Mucosa of descending colon (tissue), 3 donors: Measurements from ENCODE around the gene SRGAP2. TPM values are rescaled to one million over a fixed set of nuclear protein-coding genes. Genes with fewer than 3 reads are reported as not detected.
"Not testable (repeated sequence)": the region's sequence is repeated elsewhere in the genome, so short reads cannot be mapped to it uniquely, and the experiment has no call there.

ENCODE experiments used
- ATAC-seq: fragments of 200-7000 bp; cut with Tn5 transposase; one replicate; pipeline ENCODE4 v1.9.1; 2020; ENCODE audit warnings: mild to moderate bottlenecking, moderate library complexity
- DNase-seq, 3 donors: peaks; one replicate each; pipeline ENCODE4 v3.0.0-alpha.2; 2020
- H3K36me3 ChIP-seq: fragments of 200-600 bp; one replicate; pipeline ENCODE4 v1.8.0; 2021; ENCODE audit warnings: low read depth, mild to moderate bottlenecking
- H3K4me1 ChIP-seq: fragments of 200-600 bp; one replicate; pipeline ENCODE4 v1.8.0; 2021; ENCODE audit warnings: low read depth, mild to moderate bottlenecking
- H3K4me3 ChIP-seq: fragments of 200-600 bp; one replicate; pipeline ENCODE4 v1.8.0; 2021; ENCODE audit warnings: mild to moderate bottlenecking
- H3K9me3 ChIP-seq: fragments of 200-600 bp; one replicate; pipeline ENCODE4 v1.8.0; 2021; ENCODE audit warnings: mild to moderate bottlenecking
- intact Hi-C, 2 donors: fragments of 100-400 bp; cut with DNase I in 1 of 2; cut with micrococcal nuclease in 1 of 2; formaldehyde crosslinking; loops; one replicate each; pipeline versions ENCODE4 v1.11.0 to v1.11.1; 2022; cut with DNase I, micrococcal nuclease
- total RNA-seq, 3 donors: library from RNA; stranded (reverse); fragmentation: NEBNext Ultra II Directional in 2 of 3; extraction: Animal tissue kit (Norgen Biotek cat#: 25700) in 2 of 3; gene quantifications; one replicate each; pipeline versions ENCODE4 v1.2.1 to v1.2.4, GENCODE V29; 2021 to 2023
- donor health status: DM: no; HTN: no; CAD: no; lungs with moderate emphysema.
- donor health status: DM: no; HTN: no; CAD: no.
- donor health status: DM: no; HTN: yes; CAD: no.

Gene SRGAP2
- total RNA-seq, 3 donors from 2014 or later = 14.7 to 39.8 (median 16.8) TPM

DNA sequence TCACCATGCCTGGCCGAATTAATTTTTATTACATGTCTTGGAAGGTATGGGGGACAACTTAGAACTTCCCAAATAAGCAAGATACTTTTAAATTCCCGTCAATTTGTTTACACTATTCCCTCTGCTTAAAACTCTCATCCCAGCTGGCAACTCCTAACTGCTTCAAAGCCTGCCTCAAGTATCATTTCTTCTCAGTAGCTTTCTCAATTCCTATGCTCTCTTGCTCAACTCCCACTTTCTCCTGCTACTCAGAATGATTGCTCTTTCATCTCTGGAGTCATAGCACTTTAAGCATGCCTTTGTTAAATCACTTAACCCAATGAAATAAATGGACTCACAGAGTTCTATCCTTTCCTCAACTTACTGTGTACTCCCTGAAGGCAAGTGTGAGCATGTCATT is 19.6 kb upstream of the SRGAP2 start:
- H3K9me3 ChIP-seq, DNase-seq, H3K36me3 ChIP-seq, ATAC-seq, H3K4me3 ChIP-seq, H3K4me1 ChIP-seq, intact Hi-C loops: not testable (repeated sequence)

DNA sequence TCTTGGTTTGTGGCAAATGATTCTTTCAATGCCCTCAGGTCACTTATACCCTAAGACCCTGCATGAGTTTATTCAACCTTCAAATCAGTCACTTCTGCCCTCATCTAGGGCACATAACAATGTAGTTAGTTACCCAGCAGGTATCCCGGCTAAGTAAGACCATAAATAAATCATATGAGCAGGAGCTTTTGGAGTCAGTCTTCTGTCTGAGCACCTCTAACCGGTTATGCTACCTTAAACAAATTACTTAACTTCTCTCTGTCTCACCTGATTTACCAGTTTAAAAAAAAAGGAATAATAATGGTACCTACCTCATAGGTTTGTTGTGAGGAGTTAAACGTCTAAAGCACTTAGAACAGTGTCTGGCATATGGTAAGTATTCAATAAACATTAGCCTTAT is 17.6 kb upstream of the SRGAP2 start:
- intact Hi-C loops, ATAC-seq: not testable (repeated sequence)

DNA sequence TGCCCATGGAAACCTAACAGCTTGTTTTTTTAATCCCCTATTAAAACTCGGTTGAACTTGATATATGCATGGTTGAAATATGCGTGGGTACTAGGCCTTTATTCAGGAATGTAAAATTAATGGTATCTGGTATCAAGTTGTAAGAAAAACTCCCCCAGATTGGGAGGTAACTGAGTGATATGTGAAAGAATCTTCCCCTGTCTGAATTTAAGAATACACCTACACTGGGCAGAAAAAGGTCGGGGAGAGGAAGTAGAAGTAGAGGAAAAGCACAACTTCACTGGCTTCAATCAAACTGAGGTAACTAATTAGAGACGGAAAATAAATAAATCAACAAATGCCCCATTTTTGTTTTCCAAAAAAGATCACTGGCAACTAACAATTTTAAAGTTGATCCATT is 16.5 kb upstream of the SRGAP2 start:
- ATAC-seq, intact Hi-C loops: not testable (repeated sequence)

More for the DNA sequence above, 17.6 kb upstream of the SRGAP2 start:
- not testable (repeated sequence) for H3K4me3 ChIP-seq, H3K36me3 ChIP-seq, H3K9me3 ChIP-seq, H3K4me1 ChIP-seq, DNase-seq

DNA sequence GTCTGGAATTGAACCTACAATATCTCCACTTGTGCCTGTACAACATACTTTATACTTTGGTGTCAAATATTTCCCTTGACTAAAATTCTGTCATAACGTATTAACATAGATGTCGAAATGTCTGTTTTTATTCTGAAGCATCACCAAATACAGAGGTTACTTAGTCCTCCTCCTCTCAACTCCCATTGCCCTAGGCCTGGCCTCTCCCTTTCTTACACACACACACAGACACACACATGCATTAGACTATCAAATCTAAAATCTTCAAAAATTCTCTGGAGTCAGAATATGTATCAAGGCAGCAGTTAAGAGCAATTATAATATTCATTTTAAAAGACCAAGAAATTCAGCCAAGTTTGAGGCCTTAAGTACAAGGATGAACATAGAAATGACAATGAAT is 8.2 kb upstream of the SRGAP2 start:
- DNase-seq, H3K36me3 ChIP-seq, intact Hi-C loops, H3K9me3 ChIP-seq, H3K4me1 ChIP-seq, ATAC-seq, H3K4me3 ChIP-seq: not testable (repeated sequence)

More for the DNA sequence above, 16.5 kb upstream of the SRGAP2 start:
- DNase-seq, H3K4me3 ChIP-seq, H3K4me1 ChIP-seq, H3K36me3 ChIP-seq, H3K9me3 ChIP-seq: not testable (repeated sequence)

DNA sequence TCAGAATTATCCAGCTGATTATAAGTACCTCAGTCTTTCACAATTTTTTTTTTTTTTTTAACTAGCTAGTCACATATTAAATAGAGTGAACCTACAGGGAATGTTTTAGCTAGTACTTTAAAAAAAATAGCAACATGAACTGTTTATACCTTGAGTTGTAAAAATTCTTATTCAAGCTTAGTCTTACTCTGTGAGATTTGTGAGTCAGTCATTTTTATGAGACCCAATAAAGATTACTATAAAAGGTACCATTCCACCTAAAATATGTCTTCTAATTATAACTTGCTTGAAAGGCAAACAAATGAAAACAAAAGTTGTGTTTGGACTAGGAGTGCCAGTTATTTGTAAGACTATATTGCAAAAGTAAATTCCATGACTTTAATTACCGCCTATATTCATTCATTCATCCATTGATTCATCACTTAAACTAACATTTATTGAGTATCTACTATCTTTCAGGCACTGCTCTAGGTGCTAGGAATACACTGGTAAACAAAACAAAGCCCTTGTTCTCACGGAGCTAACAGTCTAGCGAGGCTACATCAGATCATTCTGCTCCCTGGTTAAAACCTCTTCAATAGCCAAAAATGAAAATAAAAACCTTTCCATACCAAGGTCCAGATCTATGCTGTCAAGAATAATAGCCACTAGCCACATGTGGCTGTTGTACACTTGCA is 6.5 kb upstream of the SRGAP2 start:
- peak; percentile 89 for ATAC-seq
- DNase-seq, H3K9me3 ChIP-seq, H3K4me3 ChIP-seq, intact Hi-C loops, H3K4me1 ChIP-seq, H3K36me3 ChIP-seq: not testable (repeated sequence)

DNA sequence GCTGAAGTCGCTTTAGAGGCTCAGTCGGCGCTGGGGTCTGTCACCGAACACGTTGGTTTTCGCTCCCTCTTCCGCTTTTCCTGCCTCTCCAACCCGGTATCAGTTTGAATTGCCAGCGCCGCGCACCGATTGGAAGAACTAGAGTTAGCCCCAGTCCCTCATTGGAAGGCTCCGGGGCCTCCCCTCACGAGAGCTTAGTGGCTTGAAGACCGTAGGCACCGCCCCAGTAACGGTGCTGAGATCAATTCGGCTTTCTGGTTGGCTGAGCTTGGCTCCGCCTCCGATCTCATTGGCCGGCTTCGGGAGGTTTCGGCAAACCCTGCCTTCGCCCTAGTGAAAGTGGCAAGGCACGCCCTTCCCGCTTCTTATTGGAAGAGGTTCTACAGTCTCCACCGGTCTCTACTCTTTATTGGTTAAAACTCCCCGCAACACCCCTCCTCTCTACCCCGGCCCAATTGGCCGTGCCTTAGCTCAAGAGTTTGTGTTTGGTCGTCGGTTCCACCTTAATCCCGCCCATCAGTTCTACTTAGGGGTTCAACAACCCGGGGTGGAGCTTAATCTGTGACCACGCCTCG is 465 bp upstream of the SRGAP2 start, which contains the start of gene FAM72A:
Gene FAM72A, minus strand, starts transcription at position 51 of the 575 bp plus-strand sequence. CDS start 814 bp downstream, outside the sequence.
- H3K36me3 ChIP-seq, H3K4me1 ChIP-seq, intact Hi-C loops, H3K9me3 ChIP-seq: not testable (repeated sequence)
- peak; percentile 87 for ATAC-seq
- peak; percentile 96 to 98 (median 98) for DNase-seq
- H3K4me3 ChIP-seq = peak within 1 kb of the TSS; percentile 28

DNA sequence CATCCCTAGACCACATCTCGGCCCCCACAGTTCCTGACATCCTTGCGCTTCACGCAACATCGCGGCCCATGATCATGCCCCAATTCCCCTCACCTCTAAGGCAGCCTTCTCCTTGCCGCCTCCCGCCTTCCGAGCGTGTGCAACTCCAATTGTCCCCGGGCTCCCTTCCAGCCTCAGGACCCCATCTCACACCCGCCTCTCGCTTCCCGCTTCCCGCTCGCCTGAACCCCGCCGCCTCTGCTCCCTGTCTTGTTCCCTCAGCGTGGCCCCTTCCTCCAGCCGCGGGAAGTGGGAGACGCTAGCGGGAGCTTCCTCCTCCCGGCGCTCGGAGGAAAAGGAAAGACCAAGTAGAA is 794 bp downstream of the SRGAP2 start:
- H3K36me3 ChIP-seq = not testable (repeated sequence)

DNA sequence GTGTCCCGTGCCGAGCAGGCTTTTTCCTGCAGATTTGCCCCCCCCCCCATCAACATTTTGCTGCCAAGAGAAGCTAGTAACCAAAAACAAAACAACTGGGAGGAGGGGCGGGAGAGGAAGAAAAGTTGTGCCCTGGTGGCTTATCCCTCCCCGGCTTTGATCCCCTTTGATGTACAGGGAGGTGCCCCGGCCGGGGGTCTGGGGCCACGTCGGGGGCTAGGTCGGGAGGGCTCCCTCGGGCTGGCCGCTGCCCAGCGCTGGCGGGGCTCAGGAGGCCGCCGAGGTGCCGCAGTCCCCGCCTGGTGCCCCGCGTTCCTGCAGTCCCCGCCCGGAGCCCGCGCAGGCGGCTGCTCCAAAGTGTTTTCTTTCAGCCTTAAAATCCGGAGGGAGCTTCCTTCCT is 1.5 kb downstream of the SRGAP2 start:
- peak in 1 of 3 donors; percentile 32 for DNase-seq
- ATAC-seq, H3K9me3 ChIP-seq, H3K36me3 ChIP-seq, H3K4me1 ChIP-seq, intact Hi-C loops, H3K4me3 ChIP-seq: not testable (repeated sequence)

More for the DNA sequence above, 794 bp downstream of the SRGAP2 start:
- DNase-seq = peak in 2 of 3 donors; percentile 7 to 23
- H3K4me1 ChIP-seq, intact Hi-C loops, ATAC-seq, H3K9me3 ChIP-seq, H3K4me3 ChIP-seq: not testable (repeated sequence)

DNA sequence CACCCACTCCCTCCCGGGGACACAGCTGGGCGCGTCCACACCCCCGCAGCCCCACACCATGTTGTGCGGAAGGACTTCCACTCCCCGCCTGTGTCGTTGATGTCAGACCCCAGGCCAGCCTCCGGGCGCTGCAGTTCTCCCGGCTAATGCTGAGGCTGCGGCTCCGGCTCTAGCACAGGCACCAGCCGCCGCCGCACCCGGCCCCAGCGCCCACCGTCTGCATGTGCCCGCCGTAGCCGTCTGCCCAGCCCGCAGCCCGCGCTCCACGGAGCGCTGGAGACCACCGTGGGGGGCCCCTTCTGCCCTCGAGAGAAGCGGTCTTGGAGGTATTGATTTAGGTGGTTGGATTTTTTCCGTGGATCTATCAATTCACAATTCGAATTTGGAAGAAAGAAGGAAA is 2.2 kb downstream of the SRGAP2 start:
- H3K4me3 ChIP-seq, H3K4me1 ChIP-seq, H3K36me3 ChIP-seq, intact Hi-C loops, ATAC-seq, H3K9me3 ChIP-seq: not testable (repeated sequence)
- DNase-seq = peak in 1 of 3 donors; percentile 32

DNA sequence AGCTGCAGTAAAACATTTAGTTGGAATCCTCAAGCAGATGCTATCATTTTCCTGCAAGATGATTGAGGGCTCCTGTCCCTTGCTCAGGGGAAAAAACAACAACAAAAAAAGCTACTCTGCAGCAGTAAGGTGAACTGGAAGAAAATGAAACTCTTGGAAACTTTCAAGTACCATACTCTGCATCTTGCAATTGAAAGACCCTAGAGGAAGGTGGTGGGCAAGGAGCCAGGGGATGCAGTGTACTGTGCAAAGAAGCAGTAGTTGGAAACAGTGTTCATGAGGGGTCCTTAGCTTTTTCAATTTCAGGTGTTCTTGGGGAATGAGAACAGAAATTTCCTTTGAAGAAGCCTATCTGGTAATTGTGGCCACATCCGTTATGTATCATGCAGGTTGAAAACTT is 7.5 kb downstream of the SRGAP2 start:
- H3K36me3 ChIP-seq, H3K4me3 ChIP-seq, DNase-seq, H3K4me1 ChIP-seq, intact Hi-C loops, H3K9me3 ChIP-seq, ATAC-seq: not testable (repeated sequence)

DNA sequence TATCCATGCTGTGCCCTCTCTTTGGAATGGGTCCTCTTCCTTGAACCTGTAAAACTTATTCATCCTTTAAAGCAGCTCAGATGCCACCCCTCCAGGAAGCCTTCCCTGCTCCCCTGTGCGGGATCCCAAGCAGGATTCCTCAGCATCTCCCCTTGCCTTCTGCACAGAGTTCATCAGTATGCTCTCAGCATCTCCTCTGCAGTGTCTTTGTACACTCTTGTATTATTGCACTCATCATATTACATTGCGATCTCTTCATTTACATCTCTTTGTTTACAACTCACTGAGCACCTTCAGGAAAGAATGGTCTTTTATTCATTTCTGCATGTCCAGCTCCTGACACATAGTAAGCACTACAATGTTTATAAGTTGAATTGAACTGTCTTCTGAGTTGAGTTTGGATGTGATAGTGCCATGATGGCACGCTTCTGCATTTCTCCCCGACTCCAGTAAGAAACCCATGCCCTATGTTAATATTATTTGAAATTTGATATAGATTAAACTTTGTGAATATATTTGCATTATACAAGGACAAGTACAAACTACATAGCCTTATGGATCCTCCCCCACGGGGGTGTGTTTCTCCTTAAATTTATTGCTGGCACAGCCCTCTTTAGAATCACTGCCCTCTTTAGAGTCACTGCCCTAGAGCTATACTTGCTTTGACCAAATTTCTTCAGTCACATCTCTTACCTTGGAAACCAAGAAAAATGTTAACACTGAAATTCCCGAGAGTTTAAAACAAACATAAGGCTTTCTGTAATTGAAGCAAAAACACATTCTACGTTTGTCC is 12.5 kb downstream of the SRGAP2 start:
- DNase-seq, ATAC-seq, H3K36me3 ChIP-seq, H3K4me3 ChIP-seq, H3K4me1 ChIP-seq, H3K9me3 ChIP-seq, intact Hi-C loops: not testable (repeated sequence)

DNA sequence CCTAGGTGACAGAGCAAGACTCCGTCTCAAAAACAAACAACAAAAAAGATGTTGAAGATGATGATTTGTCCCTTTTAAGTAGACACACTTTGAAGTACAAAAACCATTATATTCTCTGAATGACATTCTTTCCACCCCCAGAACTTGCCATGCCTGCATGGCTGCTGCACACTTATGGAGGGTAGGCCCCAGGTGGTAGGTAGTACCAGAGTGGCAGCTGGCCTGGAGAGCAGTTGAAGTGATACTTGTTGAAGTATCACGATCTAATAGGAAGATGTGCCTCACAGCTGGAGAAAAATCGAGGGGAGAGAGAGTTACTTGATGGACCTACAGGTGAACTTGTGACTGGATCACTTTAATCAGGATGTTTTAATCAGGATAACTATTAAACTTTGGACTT is 14.9 kb downstream of the SRGAP2 start:
- ATAC-seq, H3K4me1 ChIP-seq, intact Hi-C loops, H3K9me3 ChIP-seq, H3K36me3 ChIP-seq, H3K4me3 ChIP-seq, DNase-seq: not testable (repeated sequence)

DNA sequence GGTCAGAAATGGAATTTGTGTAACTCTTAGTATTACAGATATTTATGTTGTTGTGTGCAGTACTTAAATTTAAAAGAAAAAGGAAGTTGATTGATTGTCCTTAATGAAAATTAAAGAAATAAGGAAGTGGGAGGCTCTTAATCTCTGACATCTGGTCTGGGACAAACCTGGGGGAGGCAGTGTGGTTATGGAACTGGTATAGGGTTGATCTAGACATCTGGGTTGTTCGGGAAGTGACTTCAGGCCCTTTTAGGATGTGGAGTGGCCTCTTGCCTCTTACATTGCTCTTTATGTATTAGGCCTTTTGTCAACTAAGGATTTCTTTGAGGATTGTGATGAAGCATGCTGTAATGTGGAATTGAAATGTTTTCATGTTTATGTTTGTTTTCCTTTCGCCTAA is 15.4 kb downstream of the SRGAP2 start:
- H3K4me3 ChIP-seq, H3K9me3 ChIP-seq, DNase-seq, H3K4me1 ChIP-seq, intact Hi-C loops, ATAC-seq, H3K36me3 ChIP-seq: not testable (repeated sequence)
